NCI-H1436 (cell line): ENCODE results near the gene GYS1.
"Not testable (repeated sequence)": the region's sequence is repeated elsewhere in the genome, so short reads cannot be mapped to it uniquely, and the experiment has no call there.

Source experiments
- DNase-seq: peaks from one replicate; lab custom pipeline; 2025; lab: John Stamatoyannopoulos, UW

Gene GYS1

GRCh38 chr19:48993175-48994034 is at the start of gene GYS1, which contains the start of gene RUVBL2:
Gene GYS1, minus strand, starts transcription at chr19:48993309. Its CDS starts 197 bp downstream, at chr19:48993112.
Gene RUVBL2, plus strand, starts transcription at chr19:48993887. Its CDS starts 25 bp downstream, at chr19:48993912.
- peak; percentile 100 for DNase-seq

GRCh38 chr19:49042666-49043065 is 49.6 kb upstream of the GYS1 start:
- not testable (repeated sequence) for DNase-seq

- no peak for DNase-seq
Observed at GRCh38 chr19:49042177-49042576, 49.1 kb upstream of the GYS1 start.

DNA sequence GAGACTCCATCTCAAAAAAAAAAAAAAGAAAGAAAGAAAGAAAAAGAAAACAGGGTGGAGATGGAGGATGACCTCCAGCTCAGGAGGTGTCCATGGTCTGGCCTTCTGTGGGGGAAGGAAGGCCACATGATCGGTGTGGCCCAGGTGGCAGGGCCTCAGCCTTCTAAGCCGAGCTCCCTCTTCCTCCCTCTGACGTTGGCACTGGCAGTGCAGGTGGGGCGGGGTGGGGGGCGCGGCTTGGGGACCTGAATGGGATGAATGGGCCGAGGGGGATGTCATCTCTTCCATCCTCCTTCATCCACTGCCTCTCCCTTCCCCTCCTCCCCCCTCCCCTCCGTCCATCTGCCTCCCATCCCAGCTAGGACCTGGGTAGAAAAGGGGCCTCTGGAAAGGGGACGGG is 46.6 kb upstream of the GYS1 start:
- not testable (repeated sequence) for DNase-seq

DNA sequence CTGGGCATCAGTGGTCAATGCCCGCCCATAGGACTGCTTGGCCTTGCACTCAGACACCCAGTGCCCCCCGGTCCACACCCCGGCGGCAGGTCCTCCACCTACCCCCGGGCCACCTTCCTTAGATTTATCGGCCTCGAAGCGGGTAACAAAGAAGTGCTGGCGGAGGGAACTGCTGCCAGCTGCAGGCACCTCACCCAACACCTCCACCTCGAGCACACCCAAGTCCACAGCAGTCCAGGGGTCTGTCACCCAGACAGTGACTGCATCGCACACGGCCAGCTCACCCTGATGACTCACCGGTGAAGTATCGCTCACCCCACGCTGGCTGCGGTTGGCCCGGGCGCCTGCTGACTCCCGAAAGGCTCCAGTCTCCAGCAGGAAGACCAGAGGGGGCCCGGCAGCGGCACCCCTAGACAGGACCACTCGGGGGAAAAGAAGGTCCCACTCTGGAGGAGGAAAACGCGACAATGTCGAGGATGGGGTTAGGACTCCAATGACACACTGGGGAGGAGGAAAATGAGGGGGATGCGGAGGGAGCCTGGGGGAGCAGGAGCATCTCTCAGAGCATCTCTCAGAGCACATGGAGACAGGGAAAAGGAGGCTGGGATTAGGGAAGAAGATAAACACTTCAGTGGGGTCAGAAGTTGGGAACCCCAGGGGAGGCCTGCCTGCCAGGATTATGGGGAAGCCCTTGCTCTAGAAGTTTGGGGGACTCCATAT is 45.6 kb upstream of the GYS1 start:
- not testable (repeated sequence) for DNase-seq

DNA sequence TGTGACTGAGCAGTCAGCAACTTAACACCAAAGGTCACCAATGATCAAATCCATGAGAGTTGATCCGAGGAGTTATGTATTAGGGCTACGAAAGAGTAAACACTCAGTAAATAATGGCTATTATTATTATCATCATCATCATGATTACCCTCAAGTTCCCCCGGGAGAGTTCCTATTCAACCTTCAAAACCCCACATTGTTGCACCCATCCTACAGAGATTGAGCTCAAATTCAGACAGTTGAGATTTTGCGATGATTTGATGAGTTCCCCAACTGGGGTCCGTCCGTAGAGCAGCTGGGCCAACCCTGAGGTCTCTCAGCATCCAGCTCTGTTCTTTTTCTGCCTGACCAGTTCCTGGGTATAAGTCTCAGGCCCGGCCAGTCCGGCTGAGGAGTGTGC is 45.0 kb upstream of the GYS1 start:
- not testable (repeated sequence) for DNase-seq

DNA sequence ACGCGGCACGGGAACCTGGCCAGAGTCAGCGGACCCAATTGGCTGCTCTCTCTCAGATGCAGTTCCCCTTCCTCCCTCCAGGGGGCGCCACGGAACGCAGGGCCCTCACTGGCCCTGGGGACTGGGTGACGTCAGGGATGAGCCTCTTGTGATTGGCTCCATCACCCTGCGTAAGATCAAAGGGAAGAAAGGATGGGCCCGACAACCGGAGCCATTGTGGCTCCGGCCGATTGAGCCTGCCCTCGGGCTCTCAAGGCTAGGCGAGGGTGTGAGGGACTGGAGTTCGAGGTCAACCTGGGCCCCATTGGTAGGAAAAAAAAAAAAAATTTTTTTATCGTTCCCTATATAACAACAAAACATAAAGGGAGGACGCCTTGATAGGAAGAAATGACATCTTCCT is 43.7 kb upstream of the GYS1 start, which contains the start of gene CGB1:
Gene CGB1, minus strand, starts transcription at position 81 of the 400 bp plus-strand sequence. CDS start 184 bp downstream, outside the sequence.
- DNase-seq = peak; percentile 74

- DNase-seq = peak; percentile 91
Observed at GRCh38 chr19:49031642-49032301, 38.7 kb upstream of the GYS1 start, which contains the start of gene CGB2. Gene CGB2, plus strand, starts transcription at chr19:49031890. Its CDS starts 206 bp downstream, at chr19:49032096.

DNA sequence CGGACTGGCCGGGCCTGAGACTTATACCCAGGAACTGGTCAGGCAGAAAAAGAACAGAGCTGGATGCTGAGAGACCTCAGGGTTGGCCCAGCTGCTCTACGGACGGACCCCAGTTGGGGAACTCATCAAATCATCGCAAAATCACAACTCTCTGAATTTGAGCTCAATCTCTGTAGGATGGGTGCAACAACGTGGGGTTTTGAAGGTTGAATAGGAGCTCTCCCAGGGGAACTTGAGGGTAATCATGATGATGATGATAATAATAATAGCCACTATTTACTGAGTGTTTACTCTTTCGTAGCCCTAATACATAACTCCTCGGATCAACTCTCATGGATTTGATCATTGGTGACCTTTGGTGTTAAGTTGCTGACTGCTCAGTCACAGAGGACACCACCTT is 37.2 kb upstream of the GYS1 start:
- not testable (repeated sequence) for DNase-seq

GRCh38 chr19:49029749-49030148 is 36.6 kb upstream of the GYS1 start:
- DNase-seq = not testable (repeated sequence)

DNA sequence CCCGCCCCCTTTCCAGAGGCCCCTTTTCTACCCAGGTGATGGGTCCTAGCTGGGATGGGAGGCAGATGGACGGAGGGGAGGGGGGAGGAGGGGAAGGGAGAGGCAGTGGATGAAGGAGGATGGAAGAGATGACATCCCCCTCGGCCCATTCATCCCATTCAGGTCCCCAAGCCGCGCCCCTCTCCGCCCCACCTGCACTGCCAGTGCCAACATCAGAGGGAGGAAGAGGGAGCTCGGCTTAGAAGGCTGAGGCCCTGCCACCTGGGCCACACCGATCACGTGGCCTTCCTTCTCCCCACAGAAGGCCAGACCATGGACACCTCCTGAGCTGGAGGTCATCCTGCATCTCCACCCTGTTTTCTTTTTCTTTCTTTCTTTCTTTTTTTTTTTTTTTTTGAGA is 35.6 kb upstream of the GYS1 start:
- not testable (repeated sequence) for DNase-seq

- not testable (repeated sequence) for DNase-seq
Observed at GRCh38 chr19:49025599-49025998, 32.5 kb upstream of the GYS1 start.

DNA sequence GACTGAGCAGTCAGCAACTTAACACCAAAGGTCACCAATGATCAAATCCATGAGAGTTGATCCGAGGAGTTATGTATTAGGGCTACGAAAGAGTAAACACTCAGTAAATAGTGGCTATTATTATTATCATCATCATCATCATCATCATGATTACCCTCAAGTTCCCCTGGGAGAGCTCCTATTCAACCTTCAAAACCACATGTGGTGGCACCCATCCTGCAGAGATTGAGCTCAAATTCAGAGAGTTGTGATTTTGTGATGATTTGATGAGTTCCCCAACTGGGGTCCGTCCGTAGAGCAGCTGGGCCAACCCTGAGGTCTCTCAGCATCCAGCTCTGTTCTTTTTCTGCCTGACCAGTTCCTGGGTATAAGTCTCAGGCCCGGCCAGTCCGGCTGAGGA is 32.0 kb upstream of the GYS1 start:
- not testable (repeated sequence) for DNase-seq

DNA sequence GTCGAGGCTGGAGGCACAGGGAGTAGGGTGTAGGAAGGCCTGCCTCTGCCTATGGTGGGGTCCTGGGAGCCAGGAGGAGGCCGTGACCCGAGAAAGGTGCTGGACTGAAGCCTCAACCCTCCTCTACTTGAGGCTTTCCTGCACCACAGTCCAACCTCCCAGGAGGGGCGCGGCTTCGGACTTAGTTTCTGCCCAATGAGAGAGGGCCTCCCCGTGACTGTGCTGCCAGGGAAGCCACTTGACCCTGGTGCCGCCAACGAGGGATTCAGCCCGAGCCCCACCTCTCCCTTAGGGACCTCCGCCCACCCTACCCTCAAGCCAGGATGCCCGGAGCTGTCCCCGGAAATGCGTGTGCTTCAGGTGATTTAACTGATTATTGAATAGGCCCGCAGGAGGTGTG is 31.1 kb upstream of the GYS1 start, which contains the start of gene CGB3:
Gene CGB3, minus strand, starts transcription at position 101 of the 400 bp plus-strand sequence. CDS start 362 bp downstream, outside the sequence.
- not testable (repeated sequence) for DNase-seq

GRCh38 chr19:49022116-49022515 is 29.0 kb upstream of the GYS1 start:
- DNase-seq = no peak

DNA sequence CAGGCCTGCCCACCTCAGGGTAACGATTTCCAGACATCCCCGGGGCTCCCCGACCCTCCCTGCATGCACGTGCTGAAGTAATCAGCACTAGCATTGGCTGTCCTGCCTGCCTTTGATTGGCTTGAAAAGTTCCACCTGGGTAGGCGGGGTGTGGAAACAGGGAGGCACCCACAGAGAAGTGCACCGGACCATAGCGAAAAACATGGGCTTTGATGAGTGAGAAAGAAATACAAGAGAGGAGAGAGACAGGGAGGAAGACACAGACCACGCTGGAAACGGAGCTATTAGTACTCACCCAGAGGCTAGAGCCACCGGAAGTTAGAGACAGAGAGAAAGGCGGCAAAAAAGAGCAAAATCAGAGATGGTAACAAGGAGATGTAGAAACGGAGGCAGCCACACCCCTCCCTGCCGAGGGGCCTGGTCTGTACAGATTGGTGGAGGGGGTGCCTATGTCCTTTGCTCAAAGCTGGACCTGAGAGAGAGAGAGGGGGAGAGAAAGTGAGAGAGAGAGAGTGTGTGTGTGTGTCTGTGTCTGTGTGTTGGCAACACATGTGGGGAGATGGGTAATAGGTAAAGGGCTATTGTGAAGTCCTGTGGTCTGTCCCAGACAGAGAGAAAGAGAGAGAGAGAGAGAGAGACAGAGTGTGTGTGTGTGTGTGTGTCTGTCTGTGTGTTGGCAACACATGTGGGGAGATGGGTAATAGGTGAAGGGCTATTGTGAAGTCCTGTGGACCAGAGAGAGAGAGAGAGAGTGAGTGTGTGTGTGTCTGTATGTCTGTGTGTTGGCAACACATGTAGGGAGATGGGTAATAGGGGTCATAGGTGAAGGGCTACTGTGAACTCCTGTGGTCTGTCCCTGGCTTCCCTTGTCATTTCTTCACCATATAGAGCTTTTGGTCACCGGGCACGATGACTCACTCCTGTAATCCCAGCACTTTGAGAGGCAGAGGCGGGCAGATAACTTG is 28.1 kb upstream of the GYS1 start:
- no peak for DNase-seq

DNA sequence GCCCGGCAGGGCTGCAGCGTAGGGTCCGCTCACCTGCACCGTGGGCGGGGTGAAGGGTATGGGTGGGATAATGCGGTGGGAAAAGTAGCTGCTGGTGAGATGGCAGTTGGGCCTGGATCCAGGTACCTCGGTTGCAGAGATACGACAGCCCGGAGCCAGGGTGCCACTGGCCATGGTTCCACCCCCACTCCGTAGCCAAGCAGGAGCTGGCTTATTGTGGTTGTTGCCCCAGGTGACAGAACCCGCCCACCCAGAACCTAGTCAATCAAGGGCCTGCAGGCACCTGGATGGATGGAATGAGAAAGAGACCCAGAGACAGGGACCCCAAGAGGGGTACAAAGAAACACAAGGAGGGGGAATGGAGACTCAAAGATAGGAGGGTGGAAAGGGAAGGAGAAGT is 27.2 kb upstream of the GYS1 start:
- peak; percentile 22 for DNase-seq

DNA sequence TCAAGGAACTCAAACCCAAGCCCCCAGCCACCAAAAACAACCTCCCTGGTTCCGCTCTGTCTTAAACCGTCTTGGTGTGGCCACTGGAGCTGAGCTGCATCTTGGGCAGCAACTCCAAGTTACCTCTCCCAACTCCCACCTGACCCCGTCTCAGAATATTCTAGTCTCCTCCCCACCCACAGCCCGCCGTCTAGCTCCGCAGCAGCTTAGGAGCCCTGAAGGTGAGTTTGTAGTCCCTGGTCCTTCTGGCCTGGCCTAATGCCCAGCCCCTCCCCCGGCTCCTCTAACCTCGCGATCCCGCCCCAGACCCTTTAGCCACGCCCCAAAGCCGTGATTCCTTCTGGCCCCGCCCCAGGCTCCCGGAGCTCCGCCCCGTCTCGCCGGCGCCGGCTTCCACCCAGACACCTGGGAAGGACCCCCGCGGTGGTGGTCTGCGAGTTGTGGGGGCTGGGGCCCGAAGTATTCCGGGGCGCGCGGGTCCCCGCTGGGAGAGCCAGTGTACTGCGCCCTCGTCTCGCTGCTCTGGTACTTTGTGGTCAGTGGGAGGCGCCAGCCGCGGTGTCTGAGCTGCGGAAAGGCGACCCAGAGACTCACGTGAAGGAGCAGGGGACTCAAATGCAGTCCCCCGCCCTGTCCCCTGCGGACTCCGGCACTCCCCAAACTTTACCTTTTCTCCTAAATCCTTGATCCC is 26.3 kb upstream of the GYS1 start:
- peak; percentile 65 for DNase-seq

DNA sequence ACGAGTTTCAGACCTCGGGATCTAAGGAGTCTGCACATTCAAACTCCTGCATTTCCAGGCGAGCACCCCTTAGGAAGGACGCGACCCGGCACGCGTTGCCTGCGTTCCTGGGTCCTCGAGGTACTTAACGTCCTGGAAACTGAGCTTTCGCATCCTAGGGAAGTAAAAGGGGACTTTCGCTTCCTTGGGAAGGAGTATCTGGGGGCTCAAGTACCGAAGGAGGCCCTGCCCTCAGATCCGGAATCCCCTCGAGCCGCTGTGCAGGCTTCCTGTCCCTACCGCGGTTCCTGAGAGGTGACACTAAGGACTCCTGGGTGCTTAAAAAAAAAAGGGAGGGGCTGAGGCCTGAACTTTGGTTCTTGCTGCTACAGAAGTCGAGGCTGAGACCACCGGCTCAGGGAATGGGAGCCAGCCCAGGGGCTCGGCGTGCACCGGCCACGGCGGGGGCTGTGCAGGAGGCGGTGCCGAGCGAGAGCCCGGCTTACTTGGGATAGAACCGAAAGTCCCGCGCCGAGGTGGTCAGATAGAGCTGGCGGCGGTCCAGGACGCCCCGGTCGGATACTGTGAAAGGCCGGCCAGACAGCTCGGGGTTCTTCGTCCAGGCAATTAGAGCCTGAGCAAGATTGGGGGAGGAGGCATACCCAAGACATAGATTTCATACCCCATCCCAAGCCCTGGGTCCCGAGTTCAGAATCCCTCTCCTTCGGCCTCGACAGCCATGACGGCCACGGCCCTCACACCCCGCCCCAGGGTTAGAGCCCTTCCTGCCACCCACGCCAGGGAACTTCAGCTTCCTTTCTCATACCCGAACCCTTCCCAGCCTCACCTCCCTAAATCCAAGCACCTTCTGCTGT is 25.5 kb upstream of the GYS1 start:
- DNase-seq = not testable (repeated sequence)
